ENCODE data around the gene SPECC1. TPM values are rescaled to one million over a fixed set of nuclear protein-coding genes. Genes with fewer than 3 reads are reported as not detected.
A peak's percentile ranks its signal among the peaks of the same experiment; 100 is the strongest.
"Not testable (repeated sequence)": the region's sequence is repeated elsewhere in the genome, so short reads cannot be mapped to it uniquely, and the experiment has no call there.

SPECC1 gene
- polyA plus RNA-seq, 3 donors: 5.0 to 11.5 (median 8.2) TPM

DNA sequence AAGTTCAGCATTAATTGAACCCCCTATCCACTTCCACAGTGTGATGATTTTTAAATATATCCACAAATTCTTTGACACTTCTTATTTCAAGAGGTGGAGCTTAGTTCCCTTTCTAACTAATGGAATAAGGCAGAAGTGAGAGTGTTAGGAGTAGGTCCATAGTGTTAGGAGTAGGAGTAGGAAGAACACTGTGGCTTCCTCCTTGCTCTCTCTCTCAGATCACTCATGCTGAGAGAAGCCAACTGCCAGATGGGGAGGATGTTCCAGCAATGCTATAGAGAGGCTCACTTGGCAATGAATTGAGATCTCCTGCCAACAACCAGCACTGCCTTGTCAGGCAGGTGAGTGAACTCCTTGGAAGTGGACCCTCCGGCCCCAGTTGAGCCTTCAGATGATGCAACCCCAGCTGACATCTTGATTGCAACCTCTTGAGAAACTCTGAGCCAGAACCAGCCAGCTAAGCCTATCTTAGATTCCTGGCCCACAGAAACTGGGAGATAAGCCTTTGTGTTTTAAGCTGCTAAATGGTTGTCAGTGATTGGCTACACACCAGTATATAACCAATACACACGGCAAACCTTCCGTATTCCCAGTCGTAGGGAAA, 44.3 kb downstream of the SPECC1 start:
- WGBS, 3 donors: 84 to 90% (median 89%) methylated on average over 4 of the region's 4 CpGs
- H3K27ac ChIP-seq (ENCODE audit: low read depth, low read length): no peak overlapping the region

DNA sequence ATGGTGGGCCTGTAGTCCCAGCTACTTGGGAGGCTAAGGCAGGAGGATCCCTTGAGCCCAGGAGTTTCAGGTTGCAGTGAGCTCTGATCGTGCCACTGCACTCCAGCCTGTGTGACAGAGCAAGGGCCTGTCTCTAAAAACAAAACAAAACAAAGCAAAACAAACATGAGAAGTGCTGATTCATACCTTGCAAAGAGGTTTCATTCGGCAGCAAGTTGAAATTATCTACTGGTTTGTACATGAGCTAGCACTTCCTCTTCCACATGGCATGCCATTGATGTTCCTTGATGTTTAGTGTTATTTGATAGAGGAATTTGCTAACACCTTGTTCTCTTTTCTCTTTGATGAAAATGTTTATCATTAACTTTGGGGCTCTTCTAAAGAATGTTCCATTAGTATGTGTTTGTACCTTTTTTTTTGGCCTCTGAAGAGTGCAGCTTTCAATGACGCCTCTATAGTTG, 50.6 kb downstream of the SPECC1 start:
- no peak overlapping the region for H3K27ac ChIP-seq (ENCODE audit: low read depth, low read length)
- WGBS, 3 donors: 44 to 68% (median 65%) methylated on average over 3 of the region's 3 CpGs

- peak overlapping the region; percentile 17 for H3K27ac ChIP-seq (ENCODE audit: low read depth, low read length)
- WGBS, 3 donors: 30 to 58% (median 30%) methylated on average over 12 of the region's 12 CpGs
Observed at GRCh38 chr17:20063665-20064648, 54.8 kb downstream of the SPECC1 start.

DNA sequence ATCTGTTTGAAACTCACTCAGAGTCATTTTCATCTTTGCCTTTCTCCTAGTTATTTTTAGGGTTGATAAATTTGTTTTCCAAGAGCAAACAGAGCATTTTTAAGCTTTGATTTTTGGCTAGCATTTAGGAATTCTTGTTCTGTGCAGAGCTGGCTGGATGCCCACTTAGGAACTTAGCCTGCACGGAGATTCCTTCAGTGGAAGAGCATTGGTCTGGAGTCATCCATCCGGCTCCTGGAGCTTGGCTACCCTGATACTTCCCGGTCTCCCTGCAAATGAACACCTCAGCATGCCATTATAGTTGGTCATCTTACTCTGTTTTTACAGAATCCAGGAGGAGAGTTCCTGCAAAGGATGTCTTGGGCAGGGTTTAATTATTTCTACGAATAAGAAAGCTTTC, 57.1 kb downstream of the SPECC1 start:
- WGBS, 3 donors: 29 to 54% (median 51%) methylated on average over 4 of the region's 4 CpGs

GRCh38 chr17:20067711-20068110, 58.6 kb downstream of the SPECC1 start:
- 84 to 94% (median 89%) methylated on average over 4 of the region's 4 CpGs for WGBS, 3 donors
- no peak overlapping the region for H3K27ac ChIP-seq (ENCODE audit: low read depth, low read length)

More for the DNA sequence above, 57.1 kb downstream of the SPECC1 start:
- H3K27ac ChIP-seq (ENCODE audit: low read depth, low read length): no peak overlapping the region

GRCh38 chr17:20068445-20068844, 59.3 kb downstream of the SPECC1 start:
- WGBS, 3 donors: 69 to 93% (median 87%) methylated on average over 3 of the region's 3 CpGs
- H3K27ac ChIP-seq (ENCODE audit: low read depth, low read length): no peak overlapping the region

DNA sequence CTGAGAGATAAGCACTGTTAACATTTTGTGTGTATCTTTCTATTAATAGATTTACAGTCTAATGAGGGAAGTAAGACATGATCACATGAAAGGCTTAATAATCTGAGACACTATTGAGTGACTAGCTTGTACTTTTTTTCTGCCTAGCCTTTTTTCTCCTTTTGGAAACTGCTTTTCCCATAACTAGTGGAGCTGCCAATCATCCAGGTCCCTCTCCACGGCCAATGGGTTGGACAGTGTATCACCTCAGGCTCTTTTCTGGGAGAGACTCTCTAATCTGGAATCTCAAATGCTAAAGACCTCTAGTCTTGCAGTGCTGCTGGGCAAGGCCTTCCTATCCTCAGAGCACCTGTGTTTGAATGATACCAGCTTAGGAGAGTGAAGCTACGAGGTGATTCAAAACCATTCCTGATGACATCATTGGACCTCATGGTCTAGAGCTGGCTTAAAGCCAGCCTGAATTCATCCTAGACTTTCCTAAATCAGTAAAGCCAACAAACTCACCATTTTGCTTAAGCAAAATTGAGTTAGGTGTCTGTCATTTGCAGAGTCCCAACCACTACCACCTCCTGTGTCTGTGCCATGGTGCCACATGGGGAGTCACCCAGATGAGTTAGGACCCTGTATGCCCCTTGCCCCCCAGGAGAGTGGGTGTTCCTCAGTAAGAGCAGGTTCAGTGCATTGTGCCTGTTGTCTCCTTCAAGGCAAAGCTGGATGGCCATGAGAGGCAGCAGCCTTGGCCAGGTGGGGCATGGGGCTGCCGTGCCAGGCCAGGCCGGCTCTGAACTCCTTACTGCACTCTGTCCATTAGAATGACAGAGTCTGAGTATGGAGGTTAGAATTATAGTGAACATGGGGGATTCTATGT, 62.9 kb downstream of the SPECC1 start:
- H3K27ac ChIP-seq (ENCODE audit: low read depth, low read length): no peak overlapping the region
- 75 to 88% (median 87%) methylated on average over 4 of the region's 4 CpGs for WGBS, 3 donors

GRCh38 chr17:20072692-20072992, 63.5 kb downstream of the SPECC1 start:
- WGBS, 3 donors: 68 to 87% (median 71%) methylated on average over 3 of the region's 3 CpGs
- no peak overlapping the region for H3K27ac ChIP-seq (ENCODE audit: low read depth, low read length)

DNA sequence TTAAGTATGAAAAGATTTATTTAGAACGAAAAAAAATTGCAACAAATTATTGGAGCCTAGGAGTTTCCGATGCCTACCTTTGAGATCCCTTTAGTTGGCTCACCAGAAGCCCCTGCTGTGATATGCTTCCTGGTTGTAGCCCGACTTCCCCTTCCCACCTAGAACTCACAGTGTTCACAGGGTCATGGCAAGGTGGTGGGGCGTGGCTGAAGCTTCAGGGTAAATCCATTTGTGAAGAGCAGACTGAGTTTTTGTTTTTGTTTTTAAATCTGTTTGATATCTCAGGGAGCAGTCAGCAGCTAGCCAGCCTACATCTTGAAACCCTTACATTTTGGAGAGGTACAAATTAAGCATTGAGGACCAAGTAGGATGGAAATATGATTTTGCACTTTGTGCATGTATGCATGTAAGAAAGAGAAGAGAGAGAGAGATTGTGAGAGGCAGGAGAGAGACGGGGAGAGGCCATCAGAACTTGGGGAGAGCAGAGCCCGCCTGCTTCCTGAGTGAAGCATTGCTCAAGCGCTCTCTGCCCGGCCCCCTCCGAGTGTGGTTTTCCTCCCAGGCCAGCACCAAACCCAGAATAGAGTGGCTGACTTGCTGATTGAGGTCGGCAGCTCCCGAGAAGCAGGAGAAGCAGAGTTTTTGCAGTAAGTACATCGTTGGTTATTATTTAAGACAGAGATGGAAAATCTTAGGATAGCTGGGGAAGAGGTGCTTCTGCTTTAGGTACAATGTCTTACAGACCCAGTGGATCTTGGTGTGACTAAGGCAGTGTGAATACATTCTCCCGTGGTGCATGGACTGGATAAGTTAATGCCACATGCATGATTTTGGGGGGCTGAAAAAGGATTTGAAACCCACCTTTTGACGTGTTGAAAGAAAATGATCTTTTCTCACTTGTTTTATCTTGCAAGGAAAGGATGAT, 64.2 kb downstream of the SPECC1 start:
- H3K27ac ChIP-seq (ENCODE audit: low read depth, low read length): no peak overlapping the region
- WGBS, 3 donors: 25 to 43% (median 30%) methylated on average over 14 of the region's 14 CpGs

DNA sequence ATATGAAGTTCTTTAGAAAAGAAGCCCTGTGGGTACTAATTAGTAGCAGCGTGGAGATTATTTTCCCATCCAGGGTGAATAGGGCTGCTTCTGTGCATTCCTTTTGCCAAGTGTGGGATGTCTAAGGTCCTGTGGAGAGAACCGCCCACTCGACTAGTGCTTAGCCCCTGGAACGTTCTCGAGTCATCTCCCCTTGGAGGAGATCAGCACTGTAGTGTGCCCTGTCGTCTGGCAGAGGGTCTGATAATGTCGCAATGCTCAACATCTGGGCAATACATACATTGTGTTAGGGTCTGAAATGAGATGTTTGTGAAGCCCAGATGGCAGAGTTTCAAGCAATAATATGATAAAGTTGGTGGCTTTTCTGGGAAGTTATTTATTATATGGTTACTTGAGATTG, 64.8 kb downstream of the SPECC1 start:
- 18 to 51% (median 35%) methylated on average over 7 of the region's 7 CpGs for WGBS, 3 donors
- H3K27ac ChIP-seq (ENCODE audit: low read depth, low read length): no peak overlapping the region

DNA sequence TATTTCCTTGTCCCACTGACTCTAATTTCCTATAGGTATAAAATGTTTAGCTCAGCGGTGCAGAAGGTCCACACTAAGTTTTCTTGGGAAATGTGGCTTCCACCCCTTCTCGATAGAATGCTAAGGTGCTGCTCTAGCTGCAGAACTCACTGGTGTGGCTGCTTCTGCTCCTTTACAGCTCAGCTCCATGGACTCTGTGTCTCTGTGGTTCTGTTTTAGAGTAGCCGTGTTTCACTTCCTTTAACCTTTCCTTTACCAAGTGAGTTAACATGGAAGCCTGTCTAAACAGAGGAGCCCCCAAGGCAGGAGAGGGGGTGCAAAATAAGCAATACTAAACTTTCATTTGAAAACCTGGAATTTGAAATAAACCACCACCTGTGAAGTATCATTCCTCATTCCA, 65.3 kb downstream of the SPECC1 start:
- WGBS, 3 donors: 36 to 60% (median 46%) methylated on average over 3 of the region's 3 CpGs
- no peak overlapping the region for H3K27ac ChIP-seq (ENCODE audit: low read depth, low read length)

GRCh38 chr17:20076137-20076536, 67.0 kb downstream of the SPECC1 start:
- WGBS, 3 donors: 91 to 95% (median 92%) methylated on average over 3 of the region's 3 CpGs
- H3K27ac ChIP-seq (ENCODE audit: low read depth, low read length): not testable (repeated sequence)

GRCh38 chr17:20077978-20078685, 69.0 kb downstream of the SPECC1 start:
- no peak overlapping the region for H3K27ac ChIP-seq (ENCODE audit: low read depth, low read length)

DNA sequence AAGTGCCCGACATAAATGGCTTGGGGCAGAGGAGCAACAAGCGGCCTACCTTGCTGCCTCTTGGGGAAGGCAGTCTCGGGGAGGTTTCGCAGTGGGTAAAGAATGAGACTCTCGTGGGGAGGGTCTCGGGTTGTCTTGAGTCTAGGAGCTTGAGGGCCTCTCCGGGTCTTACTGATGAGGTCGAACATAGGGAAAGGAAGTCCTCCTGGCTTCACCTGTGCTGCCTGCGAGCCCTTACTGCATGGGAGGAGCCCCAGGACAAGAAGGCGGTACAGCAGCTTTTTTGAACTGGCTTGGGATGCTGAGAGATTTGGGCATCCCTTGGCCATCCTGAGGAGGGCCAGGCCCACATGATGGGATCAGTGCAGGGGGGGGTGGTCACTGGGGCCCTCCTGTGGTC, 71.4 kb downstream of the SPECC1 start:
- H3K27ac ChIP-seq (ENCODE audit: low read depth, low read length): no peak overlapping the region
- 84 to 91% (median 90%) methylated on average over 10 of the region's 10 CpGs for WGBS, 3 donors

More at GRCh38 chr17:20077978-20078685, 69.0 kb downstream of the SPECC1 start:
- 63 to 68% (median 67%) methylated on average over 3 of the region's 3 CpGs for WGBS, 3 donors

GRCh38 chr17:20083156-20083859, 74.1 kb downstream of the SPECC1 start:
- no peak overlapping the region for H3K27ac ChIP-seq (ENCODE audit: low read depth, low read length)
- WGBS, 3 donors: 92 to 95% (median 94%) methylated on average over 3 of the region's 3 CpGs

GRCh38 chr17:20084621-20085282, 75.6 kb downstream of the SPECC1 start:
- H3K27ac ChIP-seq (ENCODE audit: low read depth, low read length): no peak overlapping the region
- 76 to 81% (median 81%) methylated on average over 1 of the region's 1 CpG for WGBS, 3 donors

Measured in adipose tissue (tissue), 3 donors.